ENCODE measurements around the gene MVP.
A peak's percentile ranks its signal among the peaks of the same experiment; 100 is the strongest.

MVP gene

GRCh38 chr16:29816694-29817441, 3.4 kb upstream of the MVP start:
- CTCF ChIA-PET, result interaction anchor here (0.6 to 2.0 kb wide), 4 partner anchors 8 to 126 kb away, joined by 3 to 15 read pairs (median 6); no protein-coding TSS in a partner anchor
- peak; percentile 49 for DNase-seq (ENCODE audit: low spot score)
- peak overlapping the region; percentile 99 for H3K27ac ChIP-seq
- POLR2A ChIA-PET (ENCODE audit: low non-redundant PET), result interaction anchor here (0.7 to 3.1 kb wide), 4 partner anchors 10 to 249 kb away, joined by 3 to 13 read pairs (median 8); partner anchors contain the start of genes ALDOA and MAZ
- TF ChIP-seq CTCF (conservative IDR thresholded peaks at IDR 0.05; ENCODE audit: low read depth), result no peak

GRCh38 chr16:29818082-29818481, 2.2 kb upstream of the MVP start:
- no peak for DNase-seq (ENCODE audit: low spot score)
- peak overlapping the region; percentile 99 for H3K27ac ChIP-seq
- POLR2A ChIA-PET (ENCODE audit: low non-redundant PET), result no interaction called here
- CTCF ChIA-PET, result interaction anchor here (0.9 kb wide), 1 partner anchor 11 kb away, joined by 4 read pairs; no protein-coding TSS in a partner anchor
- TF ChIP-seq CTCF (conservative IDR thresholded peaks at IDR 0.05; ENCODE audit: low read depth), result no peak

GRCh38 chr16:29819506-29819905, 756 bp upstream of the MVP start:
- 0 out of 2 replicates have a peak, but pooled peaks have one; percentile 11 for TF ChIP-seq CTCF (conservative IDR thresholded peaks at IDR 0.05; ENCODE audit: low read depth)
- POLR2A ChIA-PET (ENCODE audit: low non-redundant PET), result no interaction called here
- no peak for DNase-seq (ENCODE audit: low spot score)
- H3K27ac ChIP-seq, result peak overlapping the region; percentile 99
- CTCF ChIA-PET, result interaction anchor here (0.5 to 1.2 kb wide), 5 partner anchors 9 to 355 kb away, joined by 3 to 5 read pairs (median 4); no protein-coding TSS in a partner anchor

- DNase-seq (ENCODE audit: low spot score), result peak; percentile 73
- POLR2A ChIA-PET (ENCODE audit: low non-redundant PET), result interaction anchor here (0.6 kb wide), 1 partner anchor 130 kb away, joined by 3 read pairs; no protein-coding TSS in a partner anchor
- no peak for TF ChIP-seq CTCF (conservative IDR thresholded peaks at IDR 0.05; ENCODE audit: low read depth)
- H3K27ac ChIP-seq, result peak overlapping the region; percentile 99
- CTCF ChIA-PET, result interaction anchor here (0.6 to 1.2 kb wide), 5 partner anchors 13 to 79 kb away, joined by 3 to 4 read pairs (median 3); partner anchors contain the start of genes ASPHD1 and CDIPT
These were observed 724 bp downstream of the MVP start for GRCh38 chr16:29820730-29821642.

GRCh38 chr16:29821643-29822115, 1.4 kb downstream of the MVP start:
- peak; percentile 71 for DNase-seq (ENCODE audit: low spot score)
- CTCF ChIA-PET, result interaction anchor here (0.6 to 1.2 kb wide), 6 partner anchors 17 to 210 kb away, joined by 3 to 5 read pairs (median 3); partner anchors contain the start of genes ASPHD1 and CDIPT
- TF ChIP-seq CTCF (conservative IDR thresholded peaks at IDR 0.05; ENCODE audit: low read depth), result no peak
- POLR2A ChIA-PET (ENCODE audit: low non-redundant PET), result interaction anchor here (0.6 kb wide), 2 partner anchors 14 to 129 kb away, joined by 3 to 4 read pairs; no protein-coding TSS in a partner anchor
- H3K27ac ChIP-seq, result peak overlapping the region; percentile 99
